Adrenal gland (tissue), 5 donors: Measurements from ENCODE around the gene PATJ.

Experiments
- POLR2A ChIP-seq, 2 donors: fragments of 450-650 bp; IDR thresholded peaks; one replicate each; pipeline ENCODE4 v1.6.1; 2017; ENCODE audit warnings: antibody characterized with exemption in 2 of 2, mild to moderate bottlenecking in 2 of 2, moderate library complexity in 1 of 2
- TF ChIP-seq, protein P1 (sequence below), 6 experiments: fragments of 450-650 bp in 4 of 6; fragments of 200-600 bp in 2 of 6; sonication (generic) in 1 of 6; IDR thresholded peaks; 1 replicate in 5 of 6; 2 replicates in 1 of 6; pipeline versions ENCODE4 v1.5.1 to v1.8.0; 2016 to 2021; ENCODE audit warnings: antibody characterized with exemption in 6 of 6, mild to moderate bottlenecking in 2 of 6, moderate library complexity in 1 of 6
- donor health status: DM: no; HTN: no; CAD: no.

DNA sequence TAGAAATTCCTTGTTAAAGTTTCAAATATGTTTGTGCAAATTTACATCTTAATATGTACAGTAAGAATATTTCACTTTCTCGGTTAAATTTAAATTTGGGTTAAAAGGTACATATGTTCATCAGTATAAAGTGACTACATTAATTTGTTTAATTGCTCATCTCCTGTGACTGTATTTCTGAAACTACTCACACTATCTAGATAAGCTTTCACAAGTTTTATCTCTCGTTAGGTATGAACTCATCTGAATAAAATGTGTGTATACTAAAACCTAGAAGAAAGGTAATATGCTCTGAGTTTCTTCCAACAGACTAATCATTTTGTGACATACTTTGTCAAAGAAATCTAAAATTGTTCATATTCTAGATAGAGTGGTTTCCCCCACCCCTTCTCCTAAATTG, 150.7 kb downstream of the PATJ start:
- TF ChIP-seq, protein P1, sequence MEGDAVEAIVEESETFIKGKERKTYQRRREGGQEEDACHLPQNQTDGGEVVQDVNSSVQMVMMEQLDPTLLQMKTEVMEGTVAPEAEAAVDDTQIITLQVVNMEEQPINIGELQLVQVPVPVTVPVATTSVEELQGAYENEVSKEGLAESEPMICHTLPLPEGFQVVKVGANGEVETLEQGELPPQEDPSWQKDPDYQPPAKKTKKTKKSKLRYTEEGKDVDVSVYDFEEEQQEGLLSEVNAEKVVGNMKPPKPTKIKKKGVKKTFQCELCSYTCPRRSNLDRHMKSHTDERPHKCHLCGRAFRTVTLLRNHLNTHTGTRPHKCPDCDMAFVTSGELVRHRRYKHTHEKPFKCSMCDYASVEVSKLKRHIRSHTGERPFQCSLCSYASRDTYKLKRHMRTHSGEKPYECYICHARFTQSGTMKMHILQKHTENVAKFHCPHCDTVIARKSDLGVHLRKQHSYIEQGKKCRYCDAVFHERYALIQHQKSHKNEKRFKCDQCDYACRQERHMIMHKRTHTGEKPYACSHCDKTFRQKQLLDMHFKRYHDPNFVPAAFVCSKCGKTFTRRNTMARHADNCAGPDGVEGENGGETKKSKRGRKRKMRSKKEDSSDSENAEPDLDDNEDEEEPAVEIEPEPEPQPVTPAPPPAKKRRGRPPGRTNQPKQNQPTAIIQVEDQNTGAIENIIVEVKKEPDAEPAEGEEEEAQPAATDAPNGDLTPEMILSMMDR (IDR thresholded peaks at IDR 0.05), result no peak
- TF ChIP-seq POLR2A (IDR thresholded peaks at IDR 0.05), result no peak
